Activated naive CD4-positive, alpha-beta T cell treated with anti-CD3 and anti-CD28 coated beads, Interleukin-2, amount 50 U/mL, for 24 hours (primary cell): ENCODE measurements around the gene ZNF12.
"Not testable (repeated sequence)": the region's sequence is repeated elsewhere in the genome, so short reads cannot be mapped to it uniquely, and the experiment has no call there.

Source experiments
- H3K27ac Mint-ChIP-seq: one replicate; pipeline ENCODE4 v1.8.0; 2021; ENCODE audit warnings: mild to moderate bottlenecking, mixed read lengths
- H3K27me3 Mint-ChIP-seq: one replicate; pipeline ENCODE4 v1.8.0; 2021; ENCODE audit warnings: mixed read lengths
- H3K36me3 Mint-ChIP-seq: one replicate; pipeline ENCODE4 v1.8.0; 2021; ENCODE audit warnings: mixed read lengths
- H3K4me1 Mint-ChIP-seq: one replicate; pipeline ENCODE4 v1.8.0; 2021; ENCODE audit warnings: mixed read lengths
- H3K4me3 Mint-ChIP-seq: one replicate; pipeline ENCODE4 v1.8.0; 2021; ENCODE audit warnings: mild to moderate bottlenecking, mixed read lengths
- H3K9me3 Mint-ChIP-seq: one replicate; pipeline ENCODE4 v1.8.0; 2021; ENCODE audit warnings: mixed read lengths

The ZNF12 gene

DNA sequence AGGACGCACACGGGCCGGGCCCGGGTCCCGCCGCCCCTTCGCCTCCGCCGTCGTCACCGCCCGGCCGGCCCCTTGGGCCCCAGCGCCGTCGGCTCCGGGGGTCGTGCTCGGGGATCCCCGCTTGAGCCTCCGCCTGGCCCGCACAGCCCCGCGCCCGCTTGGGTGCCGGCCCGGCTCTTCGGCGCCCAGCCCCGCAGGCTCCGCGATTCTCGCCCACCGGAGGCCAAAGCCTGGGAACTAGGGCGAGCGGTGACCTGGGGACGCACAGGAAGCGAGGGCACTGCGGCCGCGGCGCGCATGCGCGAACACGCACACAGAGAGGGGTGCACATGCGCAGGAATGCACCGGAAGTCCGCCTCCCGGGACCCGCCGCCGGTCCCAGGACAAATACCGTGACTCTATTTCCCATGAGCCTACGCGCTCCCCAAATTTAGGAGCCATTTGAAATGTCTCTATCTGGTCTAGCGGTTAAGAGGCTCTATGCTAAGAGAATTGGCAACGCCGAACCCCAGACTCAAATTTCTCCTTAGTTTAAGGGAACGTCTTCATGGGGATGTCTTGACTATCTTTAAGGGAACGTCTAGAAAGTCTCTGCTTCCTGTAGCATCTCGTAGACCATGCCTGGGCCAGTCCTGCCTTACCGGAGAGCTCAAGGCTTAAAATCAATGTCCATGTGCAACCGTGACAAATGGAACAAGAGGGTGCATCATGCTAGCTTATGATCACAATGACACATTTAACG is at the start of gene ZNF12:
Gene ZNF12, minus strand, starts transcription at position 282 of the 742 bp plus-strand sequence. CDS start 1,774 bp downstream, outside the sequence.
- H3K36me3 Mint-ChIP-seq: peaks cover 24% of the 10 kb centered on the region
- H3K9me3 Mint-ChIP-seq: peaks cover 13% of the 10 kb centered on the region
- peak within 1 kb of the TSS; percentile 93 for H3K4me3 Mint-ChIP-seq

DNA sequence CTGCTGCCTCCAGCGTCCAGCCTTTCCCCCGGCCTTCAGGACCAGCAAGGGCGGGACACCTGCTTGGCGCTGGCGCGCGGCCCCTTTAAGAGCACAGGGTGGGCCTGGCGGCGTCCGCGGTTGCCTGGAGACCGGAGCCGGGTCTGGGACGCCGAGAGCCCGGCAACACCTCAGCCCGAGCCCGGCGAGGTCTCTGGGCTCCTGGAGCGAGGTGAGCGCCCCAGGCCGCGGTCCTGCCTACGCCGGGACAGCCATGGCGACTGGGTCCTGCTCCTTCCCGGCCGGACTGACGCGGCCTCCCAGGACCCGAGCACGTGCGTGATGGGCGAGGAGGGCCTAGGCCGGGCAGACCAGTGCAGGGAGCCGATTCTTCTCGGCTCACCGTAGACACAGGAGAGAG is 47.2 kb upstream of the ZNF12 start, which contains the start of gene RSPH10B2:
Gene RSPH10B2, plus strand, starts transcription at position 140 of the 400 bp plus-strand sequence. CDS start 3,575 bp downstream, outside the sequence.
- H3K27ac Mint-ChIP-seq, H3K36me3 Mint-ChIP-seq, H3K4me3 Mint-ChIP-seq, H3K9me3 Mint-ChIP-seq, H3K4me1 Mint-ChIP-seq, H3K27me3 Mint-ChIP-seq: not testable (repeated sequence)

More for the DNA sequence above, at the start of gene ZNF12:
- peaks cover 1% of the 10 kb centered on the region for H3K27me3 Mint-ChIP-seq
- peaks cover 40% of the 10 kb centered on the region for H3K4me1 Mint-ChIP-seq
- peak within 1 kb of the TSS; percentile 85 for H3K27ac Mint-ChIP-seq

DNA sequence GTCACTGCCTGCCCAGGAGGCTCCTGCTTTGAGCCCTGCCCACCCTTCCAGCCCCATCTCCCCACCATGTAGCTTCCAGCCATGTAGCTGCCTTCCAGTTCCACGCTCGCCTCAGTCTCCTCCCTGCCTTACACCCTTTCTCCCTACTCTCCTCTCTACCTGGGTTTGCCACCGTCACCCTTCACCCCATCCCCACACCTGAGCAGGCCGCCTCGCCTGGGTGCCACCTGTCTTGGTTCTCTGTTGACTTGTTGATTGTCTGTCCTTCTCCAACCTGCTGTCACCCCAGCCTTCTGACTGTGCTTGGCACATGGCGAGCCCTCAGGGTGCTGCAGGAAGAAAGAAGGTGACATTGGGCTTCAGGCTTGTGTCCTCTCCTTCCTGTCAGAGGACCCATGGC is 43.4 kb upstream of the ZNF12 start:
- not testable (repeated sequence) for H3K4me1 Mint-ChIP-seq, H3K36me3 Mint-ChIP-seq, H3K27me3 Mint-ChIP-seq, H3K4me3 Mint-ChIP-seq, H3K9me3 Mint-ChIP-seq, H3K27ac Mint-ChIP-seq

DNA sequence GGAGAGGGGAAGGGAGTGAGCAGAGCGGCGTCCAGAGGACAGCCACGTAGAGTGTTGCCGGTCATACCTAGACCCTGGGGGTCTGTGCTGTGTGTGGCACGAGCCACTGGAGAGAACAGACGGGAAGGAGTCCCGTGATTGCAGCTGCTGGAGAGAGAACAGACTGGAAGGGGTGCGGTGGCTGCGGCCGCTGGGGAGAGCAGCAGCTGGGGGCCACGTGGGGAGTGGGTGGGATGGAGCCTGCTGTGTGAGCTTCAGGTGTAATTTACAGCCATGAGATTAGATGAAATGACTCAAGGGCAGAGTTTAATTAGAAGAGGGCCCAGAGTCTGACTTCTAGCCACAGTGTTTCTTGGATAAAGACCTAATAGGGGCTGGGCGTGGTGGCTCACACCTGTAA is 42.6 kb upstream of the ZNF12 start:
- not testable (repeated sequence) for H3K36me3 Mint-ChIP-seq, H3K27ac Mint-ChIP-seq, H3K9me3 Mint-ChIP-seq, H3K4me1 Mint-ChIP-seq, H3K4me3 Mint-ChIP-seq, H3K27me3 Mint-ChIP-seq

DNA sequence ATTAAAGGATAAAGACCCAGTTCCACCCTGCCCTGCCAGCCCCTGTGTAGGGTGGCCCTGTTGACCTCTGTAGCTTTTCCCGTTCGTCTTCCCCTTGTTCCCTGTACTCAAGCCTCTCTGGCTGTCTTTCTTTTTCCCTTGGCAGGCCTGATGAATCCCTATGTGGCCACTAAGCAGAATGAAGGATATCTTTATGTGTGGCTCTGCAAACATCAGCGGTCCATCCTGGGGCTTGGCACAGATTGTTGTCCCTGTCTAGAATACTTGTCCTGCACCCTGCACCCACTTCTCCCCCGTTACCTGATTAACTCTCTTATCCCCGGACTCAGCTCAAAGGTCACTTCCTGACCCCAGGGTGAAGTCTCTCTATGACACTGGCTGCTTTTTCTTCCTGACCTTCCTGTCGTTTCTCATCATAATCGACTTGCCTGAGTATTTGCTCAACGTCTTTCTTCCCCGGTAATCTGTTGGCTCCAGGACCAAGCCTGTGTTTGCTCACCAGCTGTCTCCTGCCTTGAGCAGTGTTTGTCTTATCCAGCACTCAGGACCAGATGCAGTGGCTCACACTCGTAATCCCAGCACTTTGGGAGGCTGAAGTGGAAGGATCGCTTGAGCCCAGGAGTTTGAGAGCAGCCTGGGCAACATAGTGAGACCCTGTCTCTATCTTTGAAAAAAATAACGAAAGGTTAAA is 37.8 kb upstream of the ZNF12 start:
- H3K36me3 Mint-ChIP-seq, H3K9me3 Mint-ChIP-seq, H3K27ac Mint-ChIP-seq, H3K4me3 Mint-ChIP-seq, H3K4me1 Mint-ChIP-seq, H3K27me3 Mint-ChIP-seq: not testable (repeated sequence)

DNA sequence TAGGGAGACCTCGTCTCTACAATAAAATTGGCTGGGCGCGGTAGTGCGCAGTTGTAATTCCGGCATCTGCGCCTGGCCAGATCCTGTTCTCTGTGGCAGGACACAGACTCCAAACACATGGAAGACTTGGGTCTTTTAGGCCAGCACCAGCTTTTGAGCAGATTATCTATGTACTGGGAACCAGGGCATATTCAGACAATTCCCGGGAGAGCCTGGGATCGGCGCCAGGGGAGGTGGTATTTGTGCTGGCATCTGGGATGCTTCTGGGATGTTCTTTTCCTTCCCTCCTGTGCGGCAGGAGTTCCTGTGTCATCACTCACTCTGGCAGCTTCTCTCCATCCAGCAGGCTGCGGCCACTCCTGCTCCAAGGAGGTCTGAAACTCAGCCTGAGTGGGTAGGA is 31.7 kb upstream of the ZNF12 start:
- H3K36me3 Mint-ChIP-seq, H3K4me3 Mint-ChIP-seq: not testable (repeated sequence)

DNA sequence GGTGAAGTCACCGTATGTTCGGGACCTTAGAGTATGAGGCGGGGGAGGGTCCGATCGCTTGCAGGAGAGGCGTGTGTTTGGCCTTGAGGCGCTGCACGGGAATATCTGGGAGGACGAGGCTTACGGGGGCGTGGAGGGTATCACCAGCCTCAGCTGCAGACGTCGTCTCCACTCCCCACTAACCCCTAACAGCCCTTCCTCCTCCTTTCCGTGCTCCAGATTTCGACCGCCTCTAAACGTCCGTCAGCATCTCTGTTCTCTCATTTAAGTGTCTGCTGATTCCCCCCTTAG is 23.5 kb upstream of the ZNF12 start:
- H3K4me3 Mint-ChIP-seq: peak overlapping the region; percentile 96
- peaks cover 11% of the 10 kb centered on the region for H3K36me3 Mint-ChIP-seq
- no peaks in the 10 kb centered on the region for H3K27me3 Mint-ChIP-seq

More for the DNA sequence above, 31.7 kb upstream of the ZNF12 start:
- not testable (repeated sequence) for H3K9me3 Mint-ChIP-seq, H3K27ac Mint-ChIP-seq, H3K4me1 Mint-ChIP-seq, H3K27me3 Mint-ChIP-seq

DNA sequence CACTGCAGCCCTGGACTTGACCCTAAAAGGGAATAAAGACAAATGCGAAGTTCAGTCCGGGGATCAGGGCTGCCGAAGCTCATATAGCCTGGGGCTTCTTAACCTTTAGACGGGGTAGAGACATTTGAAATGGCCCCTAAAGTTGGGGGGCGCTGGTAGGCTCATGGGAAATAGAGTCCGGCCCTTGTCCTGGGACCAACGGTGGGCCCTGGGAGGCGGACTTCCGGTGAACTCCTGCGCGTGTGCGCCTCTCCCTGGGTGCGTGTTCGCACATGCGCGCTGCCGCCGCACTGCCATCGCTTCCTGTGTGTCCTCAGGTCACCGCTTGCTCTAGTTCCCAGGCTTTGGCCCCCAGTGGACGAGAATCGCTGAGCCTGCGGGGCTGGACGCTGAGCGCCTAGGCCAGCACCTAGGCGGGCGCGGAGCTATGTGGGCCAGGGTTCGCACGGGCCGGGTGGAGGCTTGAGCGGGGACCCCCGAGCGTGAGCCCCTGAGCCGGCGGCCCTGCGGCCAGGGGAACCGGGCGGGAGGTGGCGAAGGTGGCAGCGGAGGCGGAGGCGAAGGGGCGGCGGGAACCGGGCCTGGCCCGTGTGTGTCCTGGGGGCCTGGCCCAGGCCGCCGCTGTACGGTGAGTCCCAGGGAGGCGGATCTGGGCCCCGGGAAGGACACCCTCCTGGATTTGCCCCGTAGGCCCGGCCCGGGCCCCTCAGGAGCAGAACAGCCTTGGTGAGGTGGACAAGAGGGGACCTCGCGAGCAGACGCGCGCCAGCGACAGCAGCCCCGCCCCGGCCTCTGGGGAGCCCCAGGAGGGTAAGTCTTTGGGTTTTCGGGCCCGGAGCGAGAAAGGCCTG is 23.0 kb upstream of the ZNF12 start:
- peak overlapping the region; percentile 92 for H3K27ac Mint-ChIP-seq
- peaks cover 9% of the 10 kb centered on the region for H3K36me3 Mint-ChIP-seq
- no peaks in the 10 kb centered on the region for H3K27me3 Mint-ChIP-seq
- H3K9me3 Mint-ChIP-seq: no peaks in the 10 kb centered on the region
- peaks cover 24% of the 10 kb centered on the region for H3K4me1 Mint-ChIP-seq
- peak overlapping the region; percentile 96 for H3K4me3 Mint-ChIP-seq

More for the DNA sequence above, 23.5 kb upstream of the ZNF12 start:
- H3K9me3 Mint-ChIP-seq: no peaks in the 10 kb centered on the region
- H3K4me1 Mint-ChIP-seq: peaks cover 27% of the 10 kb centered on the region
- peak overlapping the region; percentile 88 for H3K27ac Mint-ChIP-seq

DNA sequence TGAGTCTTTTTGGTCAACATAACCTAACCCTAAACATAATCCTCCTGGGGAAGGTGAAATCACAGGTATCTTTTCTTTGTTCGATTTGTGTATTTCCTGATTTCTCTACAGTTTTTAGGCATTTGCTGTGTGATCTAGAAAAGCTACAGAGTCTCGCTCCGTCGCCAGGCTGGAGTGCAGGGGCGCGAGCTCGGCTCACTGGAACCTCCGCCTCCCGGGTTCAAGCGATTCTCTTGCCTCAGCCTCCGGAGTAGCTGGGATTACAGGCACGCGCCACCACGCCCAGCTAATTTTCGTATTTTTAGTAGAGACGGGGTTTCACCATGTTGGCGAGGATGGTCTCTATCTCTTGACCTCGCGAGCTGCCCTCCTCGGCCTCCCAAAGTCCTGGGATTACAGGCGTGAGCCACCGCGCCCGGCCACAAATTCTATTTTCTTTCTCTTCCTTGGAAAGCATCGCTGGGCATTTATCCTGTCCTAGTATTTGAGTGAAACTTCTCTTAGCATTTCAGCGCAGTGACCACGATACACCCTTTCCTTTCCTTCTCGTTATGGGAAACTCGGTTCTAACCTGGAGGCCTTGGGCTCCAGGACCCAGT is 22.2 kb upstream of the ZNF12 start:
- H3K9me3 Mint-ChIP-seq, H3K36me3 Mint-ChIP-seq, H3K27me3 Mint-ChIP-seq: not testable (repeated sequence)
- Mint-ChIP-seq H3K4me1 (peaks cover 24% of the 10 kb centered on the region), H3K27ac (peak overlapping the region; percentile 92), H3K4me3 (peak overlapping the region; percentile 96)

DNA sequence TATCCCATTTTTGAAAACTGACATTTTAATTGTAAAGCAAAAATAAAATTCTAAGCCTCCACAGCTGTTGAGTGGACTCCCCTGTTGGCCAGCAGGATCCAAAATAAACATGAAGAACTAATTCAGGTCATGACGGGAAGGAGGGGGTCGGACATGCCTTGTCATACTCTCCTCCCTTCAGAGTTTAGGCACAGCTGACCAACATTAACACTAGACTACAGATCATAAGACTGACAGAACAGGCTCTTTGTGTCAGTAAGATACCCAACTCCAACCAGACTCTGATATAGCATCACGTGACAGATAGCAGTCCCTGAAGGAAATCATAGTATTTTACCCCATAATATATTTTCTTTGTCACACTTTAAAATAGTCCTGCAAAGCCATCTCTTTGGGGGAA is 20.9 kb upstream of the ZNF12 start:
- Mint-ChIP-seq H3K36me3 (peaks cover 4% of the 10 kb centered on the region), H3K27me3 (no peaks in the 10 kb centered on the region), H3K27ac (no peak overlapping the region), H3K4me1 (peaks cover 24% of the 10 kb centered on the region), H3K9me3 (no peaks in the 10 kb centered on the region), H3K4me3 (no peak overlapping the region)

DNA sequence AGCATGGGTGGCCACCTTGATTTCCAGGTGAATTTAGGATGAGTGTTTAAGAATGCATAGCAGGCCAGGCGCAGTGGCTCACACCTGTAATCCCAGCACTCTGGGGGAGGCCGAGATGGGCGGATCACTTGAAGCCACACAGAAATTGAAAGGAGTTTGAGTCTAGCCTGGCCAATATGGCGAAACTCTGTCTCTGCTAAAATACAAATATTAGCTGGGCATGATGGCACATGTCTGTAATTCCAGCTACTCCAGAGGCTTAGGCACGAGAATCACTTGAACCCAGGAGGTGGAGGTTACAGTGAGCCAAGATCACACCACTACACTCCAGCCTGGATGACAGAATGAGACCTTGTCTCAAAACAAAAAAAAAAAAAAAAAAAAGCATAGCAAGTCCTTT is 19.6 kb upstream of the ZNF12 start:
- H3K4me1 Mint-ChIP-seq: peaks cover 17% of the 10 kb centered on the region

DNA sequence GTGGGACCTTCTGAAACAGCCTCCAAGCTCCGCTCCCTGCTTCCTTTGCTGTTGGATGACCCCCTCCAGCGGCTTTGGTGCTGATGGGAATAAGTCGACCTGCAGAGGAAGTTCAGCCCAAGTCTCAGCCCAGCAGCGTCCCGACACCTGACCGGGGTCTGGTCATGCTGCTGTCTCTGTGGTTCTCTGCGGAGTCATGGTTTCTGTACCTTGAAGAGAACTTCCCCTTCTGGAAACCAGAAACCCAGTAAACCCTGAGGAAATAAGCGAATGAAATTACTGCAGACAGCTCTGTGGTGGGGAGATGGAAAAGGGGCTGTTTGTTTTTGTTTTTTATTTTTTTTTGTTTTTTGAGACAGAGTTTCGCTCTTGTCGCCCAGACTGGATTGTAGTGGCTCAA is 18.3 kb upstream of the ZNF12 start:
- H3K36me3 Mint-ChIP-seq: peaks cover 2% of the 10 kb centered on the region
- no peaks in the 10 kb centered on the region for H3K9me3 Mint-ChIP-seq
- H3K4me1 Mint-ChIP-seq: peaks cover 5% of the 10 kb centered on the region
- peaks cover 2% of the 10 kb centered on the region for H3K27me3 Mint-ChIP-seq
- H3K27ac Mint-ChIP-seq: no peak overlapping the region
- no peak overlapping the region for H3K4me3 Mint-ChIP-seq

More for the DNA sequence above, 19.6 kb upstream of the ZNF12 start:
- not testable (repeated sequence) for H3K27ac Mint-ChIP-seq, H3K4me3 Mint-ChIP-seq, H3K27me3 Mint-ChIP-seq, H3K9me3 Mint-ChIP-seq, H3K36me3 Mint-ChIP-seq

DNA sequence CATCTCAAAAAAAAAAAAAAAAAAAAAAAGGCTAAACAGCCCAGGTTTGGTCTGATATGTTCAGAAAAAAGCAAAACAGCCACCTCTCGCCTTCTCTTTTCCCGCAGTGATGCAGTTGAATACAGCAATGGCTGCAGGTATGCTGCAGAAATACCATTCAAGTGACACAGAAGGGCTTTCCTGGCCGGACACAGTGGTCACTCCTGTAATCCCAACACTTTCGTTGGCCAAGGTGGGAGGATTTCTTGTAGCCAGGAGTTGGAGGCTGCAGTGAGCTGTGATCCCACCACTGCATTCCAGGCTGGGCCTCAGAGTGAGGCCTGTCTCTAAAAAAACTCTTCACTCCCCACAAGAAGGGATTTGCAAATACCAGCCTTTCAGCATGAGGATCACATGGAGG is 17.6 kb upstream of the ZNF12 start:
- H3K27me3 Mint-ChIP-seq, H3K4me1 Mint-ChIP-seq, H3K9me3 Mint-ChIP-seq, H3K27ac Mint-ChIP-seq, H3K4me3 Mint-ChIP-seq, H3K36me3 Mint-ChIP-seq: not testable (repeated sequence)

DNA sequence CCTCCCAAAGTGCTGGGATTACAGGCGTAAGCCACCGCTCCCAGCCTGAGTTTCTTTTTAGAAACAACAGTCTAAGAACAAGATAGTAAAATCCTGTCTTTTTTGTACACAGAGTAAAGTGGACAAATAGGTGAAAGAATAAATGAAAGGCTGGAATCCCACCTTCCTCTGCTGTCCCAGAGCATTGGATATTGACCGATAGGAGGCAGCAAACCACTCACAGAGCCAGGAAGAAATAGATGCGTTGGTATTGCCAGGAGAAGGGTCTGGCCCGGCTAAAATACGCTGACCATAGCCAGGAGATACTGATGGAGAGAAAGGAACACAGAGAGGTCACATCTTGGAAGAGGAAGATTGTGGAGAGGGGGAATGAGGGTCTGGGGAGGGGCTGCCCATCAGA is 11.4 kb upstream of the ZNF12 start:
- Mint-ChIP-seq H3K27me3 (peaks cover 15% of the 10 kb centered on the region), H3K4me3 (no peak overlapping the region), H3K27ac (no peak overlapping the region), H3K36me3 (peaks cover 2% of the 10 kb centered on the region), H3K9me3 (no peaks in the 10 kb centered on the region), H3K4me1 (peaks cover 5% of the 10 kb centered on the region)

DNA sequence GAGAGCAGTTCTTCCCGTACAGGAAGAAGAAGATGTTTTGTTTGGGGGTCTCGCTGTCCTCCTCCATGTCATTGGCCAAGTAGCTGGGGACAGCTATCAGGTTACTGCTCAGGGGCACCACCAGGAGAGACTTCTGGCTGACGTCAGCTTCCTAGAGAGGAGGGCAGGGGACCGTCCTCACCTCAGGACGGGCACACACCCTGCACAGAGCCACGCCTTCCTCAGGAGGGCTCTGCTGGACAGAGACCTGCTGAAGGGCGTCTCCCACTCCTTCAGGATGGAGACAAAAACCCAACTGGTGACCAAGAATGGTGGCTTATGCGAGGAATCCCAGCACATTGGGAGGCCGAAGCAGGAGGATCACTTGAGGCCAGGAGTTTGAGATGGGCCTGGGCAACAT is 9.2 kb upstream of the ZNF12 start:
- not testable (repeated sequence) for H3K4me1 Mint-ChIP-seq, H3K27ac Mint-ChIP-seq, H3K36me3 Mint-ChIP-seq, H3K4me3 Mint-ChIP-seq, H3K9me3 Mint-ChIP-seq
- peaks cover 14% of the 10 kb centered on the region for H3K27me3 Mint-ChIP-seq

DNA sequence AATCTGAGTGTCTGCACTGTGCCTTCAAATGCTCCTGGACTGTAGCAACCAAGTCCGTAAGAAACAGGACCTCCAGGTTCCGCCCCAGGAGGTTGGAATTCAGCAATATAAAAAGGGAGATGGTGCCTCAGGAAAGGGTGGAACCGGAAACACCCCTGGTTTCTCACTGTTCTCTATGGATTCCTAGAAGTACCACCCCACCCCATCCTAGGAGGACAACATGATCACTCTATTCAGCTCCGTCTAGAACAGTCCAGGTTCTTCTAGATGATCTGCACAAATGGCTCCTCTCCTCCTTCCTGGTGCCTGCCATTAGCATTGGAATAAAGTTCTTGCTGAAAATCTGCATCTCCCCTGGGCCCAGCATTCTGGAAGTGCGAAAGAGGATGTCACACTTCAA is 7.6 kb upstream of the ZNF12 start:
- H3K27ac Mint-ChIP-seq: no peak overlapping the region
- H3K4me1 Mint-ChIP-seq: peaks cover 5% of the 10 kb centered on the region
- no peaks in the 10 kb centered on the region for H3K9me3 Mint-ChIP-seq
- peaks cover 2% of the 10 kb centered on the region for H3K36me3 Mint-ChIP-seq
- H3K4me3 Mint-ChIP-seq: no peak overlapping the region
- H3K27me3 Mint-ChIP-seq: peaks cover 14% of the 10 kb centered on the region
